Esophagus squamous epithelium (tissue), 4 donors: ENCODE data around the gene BFSP1.

Experiments used
- POLR2A ChIP-seq, 4 donors: fragments of 450-650 bp; IDR thresholded peaks; one replicate each; pipeline ENCODE4 v1.6.1; 2017; ENCODE audit warnings: antibody characterized with exemption in 4 of 4, mild to moderate bottlenecking in 4 of 4, moderate library complexity in 3 of 4
- TF ChIP-seq, protein P1 (sequence below), 6 experiments: fragments of 450-650 bp in 4 of 6; fragments of 200-600 bp in 2 of 6; sonication (generic) in 2 of 6; IDR thresholded peaks; one replicate each; pipeline ENCODE4 v1.5.1; 2016 to 2019; ENCODE audit warnings: antibody characterized with exemption in 6 of 6, mild to moderate bottlenecking in 4 of 6, moderate library complexity in 4 of 6

DNA sequence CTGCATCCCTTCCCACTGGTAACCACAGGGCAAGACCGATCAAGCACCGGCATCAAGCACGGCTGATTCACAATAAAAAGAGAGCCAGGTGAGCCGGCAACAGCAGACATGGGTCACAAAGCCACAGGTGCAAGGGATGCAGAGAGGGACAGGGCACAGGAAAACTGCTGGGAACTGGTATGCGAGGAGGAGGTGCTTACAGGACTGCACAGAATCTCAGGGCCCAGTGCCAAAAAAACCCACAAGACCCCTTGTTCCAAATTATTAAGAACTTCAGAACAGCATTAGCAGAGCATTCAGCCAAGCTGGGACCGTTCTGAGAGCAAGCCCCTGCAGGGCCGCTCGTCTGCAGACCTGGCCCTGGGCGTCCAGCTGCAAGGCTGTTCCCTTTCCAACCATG lies 35.4 kb downstream of the BFSP1 start:
- TF ChIP-seq, protein P1, sequence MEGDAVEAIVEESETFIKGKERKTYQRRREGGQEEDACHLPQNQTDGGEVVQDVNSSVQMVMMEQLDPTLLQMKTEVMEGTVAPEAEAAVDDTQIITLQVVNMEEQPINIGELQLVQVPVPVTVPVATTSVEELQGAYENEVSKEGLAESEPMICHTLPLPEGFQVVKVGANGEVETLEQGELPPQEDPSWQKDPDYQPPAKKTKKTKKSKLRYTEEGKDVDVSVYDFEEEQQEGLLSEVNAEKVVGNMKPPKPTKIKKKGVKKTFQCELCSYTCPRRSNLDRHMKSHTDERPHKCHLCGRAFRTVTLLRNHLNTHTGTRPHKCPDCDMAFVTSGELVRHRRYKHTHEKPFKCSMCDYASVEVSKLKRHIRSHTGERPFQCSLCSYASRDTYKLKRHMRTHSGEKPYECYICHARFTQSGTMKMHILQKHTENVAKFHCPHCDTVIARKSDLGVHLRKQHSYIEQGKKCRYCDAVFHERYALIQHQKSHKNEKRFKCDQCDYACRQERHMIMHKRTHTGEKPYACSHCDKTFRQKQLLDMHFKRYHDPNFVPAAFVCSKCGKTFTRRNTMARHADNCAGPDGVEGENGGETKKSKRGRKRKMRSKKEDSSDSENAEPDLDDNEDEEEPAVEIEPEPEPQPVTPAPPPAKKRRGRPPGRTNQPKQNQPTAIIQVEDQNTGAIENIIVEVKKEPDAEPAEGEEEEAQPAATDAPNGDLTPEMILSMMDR (IDR thresholded peaks at IDR 0.05), result no peak
- no peak for TF ChIP-seq POLR2A (IDR thresholded peaks at IDR 0.05)
